GM12878 (cell line): Measurements from ENCODE around the gene ZNF768. TPM values are rescaled to one million over a fixed set of nuclear protein-coding genes. Genes with fewer than 3 reads are reported as not detected.

Experiments used
- BACH1 ChIP-seq: fragments of 450-650 bp; IDR thresholded peaks from 2 replicates; pipeline ENCODE4 v1.6.1; 2017; ENCODE audit warnings: mild to moderate bottlenecking, borderline replicate concordance
- polyA plus RNA-seq, 11 experiments: library from polyadenylated mRNA; depleted of rRNA in 4 of 11; unstranded in 6 of 11; stranded (reverse) in 5 of 11; fragments of >200 nt; fragmentation: Nextera tagmentation in 4 of 11; fragmentation: Illumina TruSeq in 1 of 11; extraction: Ambion mirVana in 4 of 11; extraction: Trizol in 1 of 11; gene quantifications; 1 replicate in 1 of 11; 2 replicates in 10 of 11; pipeline versions ENCODE4 v1.2.1 to v1.2.3, GENCODE V29; 2011 to 2016; ENCODE audit warnings: inconsistent platforms in 2 of 11, missing spikeins in 2 of 11, low read depth in 1 of 11
- total RNA-seq, 4 experiments: library from RNA; depleted of rRNA in 3 of 4; stranded (reverse); fragments of >200 nt in 3 of 4; fragmentation: Illumina TruSeq in 1 of 4; extraction: Trizol in 1 of 4; gene quantifications; 2 replicates each; pipeline versions ENCODE4 v1.2.1 to v1.2.3, GENCODE V29; 2013 to 2021
- TF ChIP-seq, protein P1 (sequence below): IDR thresholded peaks from 2 replicates; pipeline ENCODE4 v1.6.1; 2012; ENCODE audit warnings: improper control_type of control experiment, low read depth, low read length; ENCODE audit not compliant: insufficient replicate concordance
- TF ChIP-seq, protein P2 (sequence below): fragments of 450-650 bp; IDR thresholded peaks from 2 replicates; pipeline ENCODE4 v1.6.1; 2017; ENCODE audit warnings: mild to moderate bottlenecking
- TF ChIP-seq, protein P3 (sequence below): IDR thresholded peaks from 2 replicates; pipeline ENCODE4 v1.6.1; 2012; ENCODE audit warnings: low read depth, low read length, improper control_type of control experiment

ZNF768 gene
- total and polyA plus RNA-seq, 10 of the 15 experiments (the other 5 are each of a cell fraction or from before 2014, with no cell fraction given) = 0.05 to 23.1 (median 9.1) TPM

DNA sequence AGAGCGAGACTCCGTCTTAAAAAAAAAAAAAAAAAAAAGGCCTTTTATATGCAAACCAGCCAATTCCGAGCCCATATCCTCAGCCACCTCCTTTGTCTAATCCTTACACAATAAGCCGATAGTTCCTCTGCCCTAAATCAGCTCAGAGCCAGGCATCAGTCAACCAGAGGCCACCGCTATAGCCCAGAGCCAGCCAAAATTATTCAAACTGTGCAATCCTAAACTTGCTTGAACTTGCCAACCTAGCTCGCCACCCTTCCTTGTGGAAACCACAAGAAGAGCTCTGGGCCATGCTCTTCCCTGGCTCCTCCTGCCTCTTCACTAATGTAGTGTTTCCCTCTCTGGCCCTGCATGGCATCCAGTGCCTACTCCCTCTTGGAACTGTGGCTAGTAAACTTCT, 36.2 kb downstream of the ZNF768 start (continued):
- TF ChIP-seq, protein P1, sequence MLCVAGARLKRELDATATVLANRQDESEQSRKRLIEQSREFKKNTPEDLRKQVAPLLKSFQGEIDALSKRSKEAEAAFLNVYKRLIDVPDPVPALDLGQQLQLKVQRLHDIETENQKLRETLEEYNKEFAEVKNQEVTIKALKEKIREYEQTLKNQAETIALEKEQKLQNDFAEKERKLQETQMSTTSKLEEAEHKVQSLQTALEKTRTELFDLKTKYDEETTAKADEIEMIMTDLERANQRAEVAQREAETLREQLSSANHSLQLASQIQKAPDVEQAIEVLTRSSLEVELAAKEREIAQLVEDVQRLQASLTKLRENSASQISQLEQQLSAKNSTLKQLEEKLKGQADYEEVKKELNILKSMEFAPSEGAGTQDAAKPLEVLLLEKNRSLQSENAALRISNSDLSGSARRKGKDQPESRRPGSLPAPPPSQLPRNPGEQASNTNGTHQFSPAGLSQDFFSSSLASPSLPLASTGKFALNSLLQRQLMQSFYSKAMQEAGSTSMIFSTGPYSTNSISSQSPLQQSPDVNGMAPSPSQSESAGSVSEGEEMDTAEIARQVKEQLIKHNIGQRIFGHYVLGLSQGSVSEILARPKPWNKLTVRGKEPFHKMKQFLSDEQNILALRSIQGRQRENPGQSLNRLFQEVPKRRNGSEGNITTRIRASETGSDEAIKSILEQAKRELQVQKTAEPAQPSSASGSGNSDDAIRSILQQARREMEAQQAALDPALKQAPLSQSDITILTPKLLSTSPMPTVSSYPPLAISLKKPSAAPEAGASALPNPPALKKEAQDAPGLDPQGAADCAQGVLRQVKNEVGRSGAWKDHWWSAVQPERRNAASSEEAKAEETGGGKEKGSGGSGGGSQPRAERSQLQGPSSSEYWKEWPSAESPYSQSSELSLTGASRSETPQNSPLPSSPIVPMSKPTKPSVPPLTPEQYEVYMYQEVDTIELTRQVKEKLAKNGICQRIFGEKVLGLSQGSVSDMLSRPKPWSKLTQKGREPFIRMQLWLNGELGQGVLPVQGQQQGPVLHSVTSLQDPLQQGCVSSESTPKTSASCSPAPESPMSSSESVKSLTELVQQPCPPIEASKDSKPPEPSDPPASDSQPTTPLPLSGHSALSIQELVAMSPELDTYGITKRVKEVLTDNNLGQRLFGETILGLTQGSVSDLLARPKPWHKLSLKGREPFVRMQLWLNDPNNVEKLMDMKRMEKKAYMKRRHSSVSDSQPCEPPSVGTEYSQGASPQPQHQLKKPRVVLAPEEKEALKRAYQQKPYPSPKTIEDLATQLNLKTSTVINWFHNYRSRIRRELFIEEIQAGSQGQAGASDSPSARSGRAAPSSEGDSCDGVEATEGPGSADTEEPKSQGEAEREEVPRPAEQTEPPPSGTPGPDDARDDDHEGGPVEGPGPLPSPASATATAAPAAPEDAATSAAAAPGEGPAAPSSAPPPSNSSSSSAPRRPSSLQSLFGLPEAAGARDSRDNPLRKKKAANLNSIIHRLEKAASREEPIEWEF = no peak
- TF ChIP-seq BACH1 = no peak
- TF ChIP-seq, protein P2, sequence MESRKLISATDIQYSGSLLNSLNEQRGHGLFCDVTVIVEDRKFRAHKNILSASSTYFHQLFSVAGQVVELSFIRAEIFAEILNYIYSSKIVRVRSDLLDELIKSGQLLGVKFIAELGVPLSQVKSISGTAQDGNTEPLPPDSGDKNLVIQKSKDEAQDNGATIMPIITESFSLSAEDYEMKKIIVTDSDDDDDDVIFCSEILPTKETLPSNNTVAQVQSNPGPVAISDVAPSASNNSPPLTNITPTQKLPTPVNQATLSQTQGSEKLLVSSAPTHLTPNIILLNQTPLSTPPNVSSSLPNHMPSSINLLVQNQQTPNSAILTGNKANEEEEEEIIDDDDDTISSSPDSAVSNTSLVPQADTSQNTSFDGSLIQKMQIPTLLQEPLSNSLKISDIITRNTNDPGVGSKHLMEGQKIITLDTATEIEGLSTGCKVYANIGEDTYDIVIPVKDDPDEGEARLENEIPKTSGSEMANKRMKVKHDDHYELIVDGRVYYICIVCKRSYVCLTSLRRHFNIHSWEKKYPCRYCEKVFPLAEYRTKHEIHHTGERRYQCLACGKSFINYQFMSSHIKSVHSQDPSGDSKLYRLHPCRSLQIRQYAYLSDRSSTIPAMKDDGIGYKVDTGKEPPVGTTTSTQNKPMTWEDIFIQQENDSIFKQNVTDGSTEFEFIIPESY = no peak
- TF ChIP-seq, protein P3, sequence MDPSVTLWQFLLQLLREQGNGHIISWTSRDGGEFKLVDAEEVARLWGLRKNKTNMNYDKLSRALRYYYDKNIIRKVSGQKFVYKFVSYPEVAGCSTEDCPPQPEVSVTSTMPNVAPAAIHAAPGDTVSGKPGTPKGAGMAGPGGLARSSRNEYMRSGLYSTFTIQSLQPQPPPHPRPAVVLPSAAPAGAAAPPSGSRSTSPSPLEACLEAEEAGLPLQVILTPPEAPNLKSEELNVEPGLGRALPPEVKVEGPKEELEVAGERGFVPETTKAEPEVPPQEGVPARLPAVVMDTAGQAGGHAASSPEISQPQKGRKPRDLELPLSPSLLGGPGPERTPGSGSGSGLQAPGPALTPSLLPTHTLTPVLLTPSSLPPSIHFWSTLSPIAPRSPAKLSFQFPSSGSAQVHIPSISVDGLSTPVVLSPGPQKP = no peak
- TF ChIP-seq, all 136 proteins: peak for 0
